Astrocyte of the cerebellum (primary cell): ENCODE measurements around the gene MAK.
"Not testable (repeated sequence)": the region's sequence is repeated elsewhere in the genome, so short reads cannot be mapped to it uniquely, and the experiment has no call there.

Source experiments
- DNase-seq: peaks from one replicate; pipeline ENCODE4 v3.0.0-alpha.2; 2011; ENCODE audit warnings: low read depth
- H3K4me3 ChIP-seq: 2 replicates; pipeline ENCODE4 v1.5.1; 2011; ENCODE audit warnings: mild to moderate bottlenecking, low read depth, low read length, moderate library complexity
- in situ Hi-C: cut with HindIII; loops from 2 replicates; pipeline ENCODE4 v1.10.0; 2017; ENCODE audit warnings: low sequenced_read_pairs
- TF ChIP-seq, protein P1 (sequence below): IDR thresholded peaks from 2 replicates; pipeline ENCODE4 v1.5.1; 2012; ENCODE audit warnings: low read length, low read depth, moderate library complexity, mild to moderate bottlenecking; ENCODE audit errors: missing control alignments

MAK gene

DNA sequence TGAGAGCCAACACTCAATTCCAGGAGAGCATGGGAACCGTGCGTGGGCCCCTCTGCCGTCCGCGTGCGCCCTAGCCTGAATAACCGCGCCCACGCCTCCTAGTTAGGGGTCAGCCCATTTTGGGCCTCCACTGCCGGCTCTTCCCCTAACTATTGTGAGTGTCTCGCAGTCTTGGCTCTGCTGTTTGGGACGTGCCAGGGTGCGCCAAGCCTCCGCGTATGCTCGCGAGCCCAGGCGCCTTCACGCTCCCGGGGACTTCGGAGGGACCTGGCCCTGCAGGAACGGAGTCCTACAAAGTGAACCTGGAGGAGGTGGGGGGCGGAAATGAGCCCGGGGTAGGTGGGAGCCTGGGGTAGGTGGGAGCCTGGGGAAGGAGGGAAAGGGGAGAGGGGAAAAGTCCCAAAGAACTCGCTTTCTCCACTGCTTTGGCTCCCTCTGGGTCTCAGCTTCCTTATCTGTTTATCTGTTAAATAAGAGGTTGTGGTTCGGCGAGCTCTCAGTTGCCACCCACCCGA is 44.4 kb upstream of the MAK start:
- in situ Hi-C loops: no loop called here
- H3K4me3 ChIP-seq: no peak overlapping the region
- DNase-seq: no peak
- TF ChIP-seq, protein P1, sequence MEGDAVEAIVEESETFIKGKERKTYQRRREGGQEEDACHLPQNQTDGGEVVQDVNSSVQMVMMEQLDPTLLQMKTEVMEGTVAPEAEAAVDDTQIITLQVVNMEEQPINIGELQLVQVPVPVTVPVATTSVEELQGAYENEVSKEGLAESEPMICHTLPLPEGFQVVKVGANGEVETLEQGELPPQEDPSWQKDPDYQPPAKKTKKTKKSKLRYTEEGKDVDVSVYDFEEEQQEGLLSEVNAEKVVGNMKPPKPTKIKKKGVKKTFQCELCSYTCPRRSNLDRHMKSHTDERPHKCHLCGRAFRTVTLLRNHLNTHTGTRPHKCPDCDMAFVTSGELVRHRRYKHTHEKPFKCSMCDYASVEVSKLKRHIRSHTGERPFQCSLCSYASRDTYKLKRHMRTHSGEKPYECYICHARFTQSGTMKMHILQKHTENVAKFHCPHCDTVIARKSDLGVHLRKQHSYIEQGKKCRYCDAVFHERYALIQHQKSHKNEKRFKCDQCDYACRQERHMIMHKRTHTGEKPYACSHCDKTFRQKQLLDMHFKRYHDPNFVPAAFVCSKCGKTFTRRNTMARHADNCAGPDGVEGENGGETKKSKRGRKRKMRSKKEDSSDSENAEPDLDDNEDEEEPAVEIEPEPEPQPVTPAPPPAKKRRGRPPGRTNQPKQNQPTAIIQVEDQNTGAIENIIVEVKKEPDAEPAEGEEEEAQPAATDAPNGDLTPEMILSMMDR: no peak

DNA sequence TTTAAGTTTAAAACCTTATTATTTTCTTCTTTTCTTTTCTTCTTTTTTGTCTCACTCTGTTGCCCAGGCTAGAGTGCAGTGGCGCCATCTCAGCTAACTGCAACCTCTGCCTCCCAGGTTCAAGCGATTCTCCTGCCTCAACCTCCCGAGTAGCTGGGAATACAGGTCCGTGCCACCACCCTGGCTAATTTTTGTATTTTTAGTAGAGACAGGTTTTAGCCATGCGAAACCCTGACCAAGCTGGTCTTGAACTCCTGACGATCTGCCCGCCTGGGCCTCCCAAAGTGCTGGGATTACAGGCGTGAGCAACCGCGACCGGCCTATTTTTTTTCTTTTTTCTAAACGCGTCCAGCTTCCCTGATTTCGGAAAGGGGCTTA is 43.9 kb upstream of the MAK start:
- H3K4me3 ChIP-seq, in situ Hi-C loops, DNase-seq: not testable (repeated sequence)

DNA sequence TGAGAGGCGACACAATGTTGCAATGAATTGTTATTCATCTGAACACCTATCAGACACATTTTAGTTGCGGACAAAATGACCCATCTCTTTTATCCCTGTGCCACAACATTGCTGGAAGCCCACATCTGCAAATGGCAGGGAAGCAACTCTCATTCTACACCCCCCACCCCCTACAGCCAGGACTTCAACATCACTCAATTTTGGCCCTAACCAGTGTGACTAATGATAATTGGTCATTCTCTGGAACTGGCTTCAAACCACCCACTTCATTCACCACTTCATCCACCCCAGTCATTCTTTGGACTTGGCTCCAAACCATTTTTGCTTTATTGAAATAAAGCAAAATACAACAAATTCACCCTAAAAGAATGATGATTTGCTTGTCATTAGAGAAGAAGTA is 42.0 kb upstream of the MAK start:
- H3K4me3 ChIP-seq: no peak overlapping the region
- in situ Hi-C loops: no loop called here
- TF ChIP-seq, protein P1: no peak
- DNase-seq: no peak

DNA sequence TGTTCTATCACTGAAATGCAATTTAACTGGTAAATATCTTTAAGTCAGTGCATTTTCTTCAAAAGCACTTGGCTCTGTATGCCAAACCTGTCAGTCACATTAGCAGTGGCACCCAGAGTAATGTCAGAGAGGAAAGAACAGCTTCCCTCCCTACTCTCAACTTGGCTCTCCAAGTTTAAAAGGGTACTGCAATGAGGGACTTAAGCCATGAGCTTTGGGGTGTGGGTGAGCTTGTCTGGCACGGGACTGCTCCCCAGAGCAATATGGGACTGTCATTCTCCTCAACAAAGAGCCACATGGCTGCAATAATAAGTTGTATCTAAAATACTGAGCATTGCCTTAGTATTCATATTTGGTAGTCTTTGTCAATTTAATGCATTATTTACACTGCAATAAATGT is 39.5 kb upstream of the MAK start:
- TF ChIP-seq, protein P1: no peak
- in situ Hi-C loops: no loop called here
- no peak for DNase-seq
- H3K4me3 ChIP-seq: no peak overlapping the region

DNA sequence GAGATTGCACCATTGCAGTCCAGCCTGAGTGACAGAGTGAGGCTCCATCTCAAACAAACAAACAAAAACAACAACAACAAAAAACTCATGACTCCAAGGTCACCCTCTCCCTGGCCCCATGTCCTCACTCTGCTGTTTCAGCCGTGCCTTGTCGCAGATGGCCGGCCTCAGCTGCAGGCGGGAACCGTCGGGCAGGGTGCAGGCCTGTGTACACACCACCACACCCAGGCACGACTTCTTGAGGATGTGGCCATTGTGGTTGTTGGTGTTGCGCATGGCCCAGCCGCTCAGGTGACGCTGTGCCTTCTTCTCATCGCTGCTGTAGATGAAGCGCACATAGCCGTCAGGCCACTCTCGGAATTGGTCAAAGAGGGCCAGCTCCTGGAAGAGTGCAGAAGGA is 38.7 kb upstream of the MAK start:
- H3K4me3 ChIP-seq: no peak overlapping the region
- TF ChIP-seq, protein P1: no peak
- no peak for DNase-seq
- in situ Hi-C loops: no loop called here

DNA sequence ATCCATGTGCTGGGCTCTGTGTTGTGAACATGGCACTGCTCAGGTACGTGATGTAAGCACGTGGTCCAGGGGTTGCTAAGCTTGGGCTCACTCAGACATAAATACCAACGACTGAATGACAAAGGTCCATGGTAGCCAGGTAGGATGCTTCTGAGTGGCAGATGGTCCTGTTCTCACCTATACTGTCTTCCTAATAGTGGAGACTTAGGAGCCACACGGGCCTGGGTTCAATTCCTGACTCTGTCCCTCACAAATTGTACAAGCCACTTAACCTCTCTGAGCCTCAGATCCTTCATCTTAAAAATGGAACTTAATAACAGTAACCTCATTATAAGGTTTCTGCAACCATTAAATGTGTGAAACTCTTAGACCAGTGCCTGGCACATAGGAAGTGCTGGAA is 36.7 kb upstream of the MAK start:
- no peak overlapping the region for H3K4me3 ChIP-seq
- DNase-seq: no peak
- TF ChIP-seq, protein P1: no peak
- in situ Hi-C loops: no loop called here

DNA sequence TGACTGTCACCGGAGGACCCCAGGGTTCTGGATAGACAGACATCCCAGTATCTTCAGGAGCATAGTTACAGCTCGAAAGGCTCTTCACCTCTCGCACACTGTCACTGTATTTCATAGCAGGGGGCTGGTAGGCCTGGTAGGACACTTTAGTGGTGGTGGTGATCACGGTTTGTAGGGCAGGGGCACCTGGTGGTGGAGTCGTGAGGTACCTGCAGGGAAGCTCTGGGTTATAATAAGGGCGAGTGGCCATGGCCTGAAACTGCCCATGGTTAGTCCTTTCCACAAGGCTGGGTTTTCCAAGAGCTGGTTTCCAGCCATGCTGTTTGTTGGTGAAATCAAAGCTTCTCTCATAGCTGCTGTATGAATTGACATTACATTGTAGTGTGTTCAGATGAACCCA is 35.9 kb upstream of the MAK start:
- TF ChIP-seq, protein P1: no peak
- H3K4me3 ChIP-seq: no peak overlapping the region
- in situ Hi-C loops: no loop called here
- DNase-seq: no peak
